A549 (cell line): ENCODE data around the gene CAPN2.

ENCODE experiments used
- CHD2 ChIP-seq: fragments of 150-350 bp; IDR thresholded peaks from 2 replicates; pipeline ENCODE4 v1.6.1; 2014; ENCODE audit warnings: low read length; ENCODE audit not compliant: partially characterized antibody
- CTCF ChIP-seq: fragments of >200 bp; sonication (Bioruptor Twin); formaldehyde crosslinking; IDR thresholded peaks from 3 replicates; pipeline ENCODE4 v1.5.1; 2016
- EHF ChIP-seq: fragments of 250-450 bp; sonication (Bioruptor Pico); IDR thresholded peaks from 2 replicates; pipeline ENCODE4 v1.5.0; 2020; ENCODE audit warnings: mild to moderate bottlenecking
- EP300 ChIP-seq, 2 experiments: fragments of >200 bp; sonication (Bioruptor Twin); formaldehyde crosslinking; IDR thresholded peaks; 2 replicates in 1 of 2; 3 replicates in 1 of 2; pipeline ENCODE4 v1.6.1; 2016 to 2017
- KDM1A ChIP-seq: fragments of 200-600 bp; sonication (generic); IDR thresholded peaks from 2 replicates; pipeline ENCODE4 v1.6.1; 2016; ENCODE audit warnings: low read depth, mild to moderate bottlenecking
- MAFK ChIP-seq: fragments of 450-650 bp; IDR thresholded peaks from 2 replicates; pipeline ENCODE4 v1.6.1; 2014; ENCODE audit not compliant: partially characterized antibody
- MYC ChIP-seq: IDR thresholded peaks from 2 replicates; pipeline ENCODE4 v1.6.1; 2012; ENCODE audit warnings: mild to moderate bottlenecking, inconsistent platforms, low read length, improper control_type of control experiment, borderline replicate concordance
- NR3C1 ChIP-seq: fragments of >200 bp; sonication (Bioruptor Twin); formaldehyde crosslinking; IDR thresholded peaks from 3 replicates; pipeline ENCODE4 v1.6.1; 2017
- POLR2A ChIP-seq: IDR thresholded peaks from 2 replicates; pipeline ENCODE4 v1.6.1; 2012; ENCODE audit warnings: mild to moderate bottlenecking, low read length
- RAD21 ChIP-seq, 2 experiments: fragments of >200 bp in 1 of 2; sonication (Bioruptor Twin) in 1 of 2; formaldehyde crosslinking in 1 of 2; IDR thresholded peaks in 1 of 2; conservative IDR thresholded peaks in 1 of 2; 2 replicates in 1 of 2; 3 replicates in 1 of 2; pipeline ENCODE4 v1.6.1; 2012 to 2018; ENCODE audit warnings: inconsistent platforms in 1 of 2
- RCOR1 ChIP-seq: fragments of 150-350 bp; IDR thresholded peaks from 2 replicates; pipeline ENCODE4 v1.6.1; 2014; ENCODE audit warnings: antibody characterized with exemption, low read length, low read depth
- TF ChIP-seq, protein P1 (sequence below): fragments of 250-450 bp; sonication (Bioruptor Pico); IDR thresholded peaks from 2 replicates; pipeline ENCODE4 v1.5.0; 2021; ENCODE audit warnings: mild to moderate bottlenecking, moderate library complexity, borderline replicate concordance

- TF ChIP-seq POLR2A (no peak), EP300 (IDR thresholded peaks at IDR 0.05) (no peak), CTCF (no peak), KDM1A (no peak), MAFK (no peak), EHF (no peak), MYC (no peak), NR3C1 (no peak), RCOR1 (no peak), RAD21 (conservative IDR thresholded peaks at IDR 0.05 in 1 of 2, IDR thresholded peaks at IDR 0.05 in 1 of 2) (no peak), CHD2 (no peak)
- TF ChIP-seq, protein P1, sequence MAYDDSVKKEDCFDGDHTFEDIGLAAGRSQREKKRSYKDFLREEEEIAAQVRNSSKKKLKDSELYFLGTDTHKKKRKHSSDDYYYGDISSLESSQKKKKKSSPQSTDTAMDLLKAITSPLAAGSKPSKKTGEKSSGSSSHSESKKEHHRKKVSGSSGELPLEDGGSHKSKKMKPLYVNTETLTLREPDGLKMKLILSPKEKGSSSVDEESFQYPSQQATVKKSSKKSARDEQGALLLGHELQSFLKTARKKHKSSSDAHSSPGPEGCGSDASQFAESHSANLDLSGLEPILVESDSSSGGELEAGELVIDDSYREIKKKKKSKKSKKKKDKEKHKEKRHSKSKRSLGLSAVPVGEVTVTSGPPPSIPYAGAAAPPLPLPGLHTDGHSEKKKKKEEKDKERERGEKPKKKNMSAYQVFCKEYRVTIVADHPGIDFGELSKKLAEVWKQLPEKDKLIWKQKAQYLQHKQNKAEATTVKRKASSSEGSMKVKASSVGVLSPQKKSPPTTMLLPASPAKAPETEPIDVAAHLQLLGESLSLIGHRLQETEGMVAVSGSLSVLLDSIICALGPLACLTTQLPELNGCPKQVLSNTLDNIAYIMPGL (CRISPR knock-in tag) = no peak
Observed at GRCh38 chr1:223748405-223748772, 36.0 kb downstream of the CAPN2 start.
